A549 (cell line): Measurements from ENCODE around the gene MDGA2.
"Not testable (repeated sequence)": the region's sequence is repeated elsewhere in the genome, so short reads cannot be mapped to it uniquely, and the experiment has no call there.

Experiments
- CBX2 ChIP-seq: fragments of 200-600 bp; sonication (generic); IDR thresholded peaks from 2 replicates; pipeline ENCODE4 v1.6.1; 2016; ENCODE audit warnings: low read depth, mild to moderate bottlenecking, borderline replicate concordance
- EP300 ChIP-seq, 2 experiments: fragments of >200 bp; sonication (Bioruptor Twin); formaldehyde crosslinking; IDR thresholded peaks; 2 replicates in 1 of 2; 3 replicates in 1 of 2; pipeline ENCODE4 v1.6.1; 2016 to 2017
- MYC ChIP-seq: IDR thresholded peaks from 2 replicates; pipeline ENCODE4 v1.6.1; 2012; ENCODE audit warnings: mild to moderate bottlenecking, inconsistent platforms, low read length, improper control_type of control experiment, borderline replicate concordance
- POLR2A ChIP-seq: IDR thresholded peaks from 2 replicates; pipeline ENCODE4 v1.6.1; 2012; ENCODE audit warnings: mild to moderate bottlenecking, low read length
- RAD21 ChIP-seq, 2 experiments: fragments of >200 bp in 1 of 2; sonication (Bioruptor Twin) in 1 of 2; formaldehyde crosslinking in 1 of 2; IDR thresholded peaks in 1 of 2; conservative IDR thresholded peaks in 1 of 2; 2 replicates in 1 of 2; 3 replicates in 1 of 2; pipeline ENCODE4 v1.6.1; 2012 to 2018; ENCODE audit warnings: inconsistent platforms in 1 of 2
- RCOR1 ChIP-seq: fragments of 150-350 bp; IDR thresholded peaks from 2 replicates; pipeline ENCODE4 v1.6.1; 2014; ENCODE audit warnings: antibody characterized with exemption, low read length, low read depth
- SREBF2 ChIP-seq: fragments of 450-650 bp; IDR thresholded peaks from 2 replicates; pipeline ENCODE4 v1.6.1; 2014; ENCODE audit warnings: mild to moderate bottlenecking, moderate library complexity
- TF ChIP-seq, protein P1 (sequence below): fragments of >200 bp; sonication (Bioruptor Twin); formaldehyde crosslinking; IDR thresholded peaks from 3 replicates; pipeline ENCODE4 v1.5.1; 2016
- TF ChIP-seq, protein P2 (sequence below): fragments of 450-650 bp; IDR thresholded peaks from 2 replicates; pipeline ENCODE4 v1.6.1; 2014; ENCODE audit warnings: antibody characterized with exemption
- TF ChIP-seq, protein P3 (sequence below): IDR thresholded peaks from 2 replicates; pipeline ENCODE4 v1.6.1; 2012
- TF ChIP-seq, protein P4 (sequence below): fragments of 250-450 bp; sonication (Bioruptor Pico); IDR thresholded peaks from 2 replicates; pipeline ENCODE4 v1.5.0; 2021; ENCODE audit warnings: mild to moderate bottlenecking, moderate library complexity, borderline replicate concordance

DNA sequence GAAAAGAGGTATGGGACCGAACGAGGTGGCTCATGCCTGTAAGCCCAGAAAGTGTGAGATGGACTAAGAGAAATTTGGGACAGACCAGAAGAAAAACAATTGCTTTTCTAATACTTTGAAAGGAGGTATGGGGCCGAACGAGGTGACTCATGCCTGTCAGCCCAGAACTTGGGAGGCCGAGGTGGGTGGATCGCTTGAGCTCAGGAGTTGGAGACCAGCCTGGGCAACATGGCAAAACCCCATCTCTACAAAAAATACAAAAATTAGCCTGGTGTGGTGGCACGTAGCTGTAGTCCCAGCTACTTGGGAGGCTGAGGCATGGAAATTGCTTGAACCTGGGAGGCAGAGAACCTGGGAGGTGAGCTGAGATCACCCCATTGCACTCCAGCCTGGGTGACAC is 483.2 kb downstream of the MDGA2 start:
- TF ChIP-seq MYC; RCOR1; POLR2A; RAD21 (conservative IDR thresholded peaks at IDR 0.05 in 1 of 2, IDR thresholded peaks at IDR 0.05 in 1 of 2); EP300 (IDR thresholded peaks at IDR 0.05); CBX2; SREBF2: not testable (repeated sequence)
- TF ChIP-seq, protein P1, sequence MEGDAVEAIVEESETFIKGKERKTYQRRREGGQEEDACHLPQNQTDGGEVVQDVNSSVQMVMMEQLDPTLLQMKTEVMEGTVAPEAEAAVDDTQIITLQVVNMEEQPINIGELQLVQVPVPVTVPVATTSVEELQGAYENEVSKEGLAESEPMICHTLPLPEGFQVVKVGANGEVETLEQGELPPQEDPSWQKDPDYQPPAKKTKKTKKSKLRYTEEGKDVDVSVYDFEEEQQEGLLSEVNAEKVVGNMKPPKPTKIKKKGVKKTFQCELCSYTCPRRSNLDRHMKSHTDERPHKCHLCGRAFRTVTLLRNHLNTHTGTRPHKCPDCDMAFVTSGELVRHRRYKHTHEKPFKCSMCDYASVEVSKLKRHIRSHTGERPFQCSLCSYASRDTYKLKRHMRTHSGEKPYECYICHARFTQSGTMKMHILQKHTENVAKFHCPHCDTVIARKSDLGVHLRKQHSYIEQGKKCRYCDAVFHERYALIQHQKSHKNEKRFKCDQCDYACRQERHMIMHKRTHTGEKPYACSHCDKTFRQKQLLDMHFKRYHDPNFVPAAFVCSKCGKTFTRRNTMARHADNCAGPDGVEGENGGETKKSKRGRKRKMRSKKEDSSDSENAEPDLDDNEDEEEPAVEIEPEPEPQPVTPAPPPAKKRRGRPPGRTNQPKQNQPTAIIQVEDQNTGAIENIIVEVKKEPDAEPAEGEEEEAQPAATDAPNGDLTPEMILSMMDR, result not testable (repeated sequence)
- TF ChIP-seq, protein P2, sequence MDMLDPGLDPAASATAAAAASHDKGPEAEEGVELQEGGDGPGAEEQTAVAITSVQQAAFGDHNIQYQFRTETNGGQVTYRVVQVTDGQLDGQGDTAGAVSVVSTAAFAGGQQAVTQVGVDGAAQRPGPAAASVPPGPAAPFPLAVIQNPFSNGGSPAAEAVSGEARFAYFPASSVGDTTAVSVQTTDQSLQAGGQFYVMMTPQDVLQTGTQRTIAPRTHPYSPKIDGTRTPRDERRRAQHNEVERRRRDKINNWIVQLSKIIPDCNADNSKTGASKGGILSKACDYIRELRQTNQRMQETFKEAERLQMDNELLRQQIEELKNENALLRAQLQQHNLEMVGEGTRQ, result not testable (repeated sequence)
- TF ChIP-seq, protein P3, sequence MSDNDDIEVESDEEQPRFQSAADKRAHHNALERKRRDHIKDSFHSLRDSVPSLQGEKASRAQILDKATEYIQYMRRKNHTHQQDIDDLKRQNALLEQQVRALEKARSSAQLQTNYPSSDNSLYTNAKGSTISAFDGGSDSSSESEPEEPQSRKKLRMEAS, result not testable (repeated sequence)
- TF ChIP-seq, protein P4, sequence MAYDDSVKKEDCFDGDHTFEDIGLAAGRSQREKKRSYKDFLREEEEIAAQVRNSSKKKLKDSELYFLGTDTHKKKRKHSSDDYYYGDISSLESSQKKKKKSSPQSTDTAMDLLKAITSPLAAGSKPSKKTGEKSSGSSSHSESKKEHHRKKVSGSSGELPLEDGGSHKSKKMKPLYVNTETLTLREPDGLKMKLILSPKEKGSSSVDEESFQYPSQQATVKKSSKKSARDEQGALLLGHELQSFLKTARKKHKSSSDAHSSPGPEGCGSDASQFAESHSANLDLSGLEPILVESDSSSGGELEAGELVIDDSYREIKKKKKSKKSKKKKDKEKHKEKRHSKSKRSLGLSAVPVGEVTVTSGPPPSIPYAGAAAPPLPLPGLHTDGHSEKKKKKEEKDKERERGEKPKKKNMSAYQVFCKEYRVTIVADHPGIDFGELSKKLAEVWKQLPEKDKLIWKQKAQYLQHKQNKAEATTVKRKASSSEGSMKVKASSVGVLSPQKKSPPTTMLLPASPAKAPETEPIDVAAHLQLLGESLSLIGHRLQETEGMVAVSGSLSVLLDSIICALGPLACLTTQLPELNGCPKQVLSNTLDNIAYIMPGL, result not testable (repeated sequence)
